HEK293T (cell line): ENCODE measurements around the gene PRAMEF9.
"Not testable (repeated sequence)": the region's sequence is repeated elsewhere in the genome, so short reads cannot be mapped to it uniquely, and the experiment has no call there.

Source experiments
- BHLHE40 ChIP-seq: fragments of 450-650 bp; IDR thresholded peaks from 2 replicates; pipeline ENCODE4 v1.6.1; 2016; ENCODE audit warnings: mild to moderate bottlenecking, moderate library complexity, borderline replicate concordance
- FOXA1 ChIP-seq: fragments of 450-650 bp; IDR thresholded peaks from 2 replicates; pipeline ENCODE4 v1.6.1; 2016; ENCODE audit warnings: mild to moderate bottlenecking
- FOXK2 ChIP-seq: fragments of 450-650 bp; IDR thresholded peaks from 2 replicates; pipeline ENCODE4 v1.6.1; 2016; ENCODE audit warnings: mild to moderate bottlenecking
- FOXM1 ChIP-seq: fragments of 450-650 bp; IDR thresholded peaks from 2 replicates; pipeline ENCODE4 v1.6.1; 2017; ENCODE audit warnings: mild to moderate bottlenecking, borderline replicate concordance
- SP1 ChIP-seq: fragments of 450-650 bp; IDR thresholded peaks from 2 replicates; pipeline ENCODE4 v1.6.1; 2017
- TARDBP ChIP-seq: fragments of 450-650 bp; IDR thresholded peaks from 2 replicates; pipeline ENCODE4 v1.6.1; 2016

GRCh38 chr1:13201309-13201708, 29.7 kb downstream of the PRAMEF9 start, which contains the start of gene PRAMEF13:
- TF ChIP-seq FOXM1, TARDBP, FOXK2, SP1, BHLHE40, FOXA1: not testable (repeated sequence)
